ENCODE measurements around the gene PAPLN.

PAPLN gene

DNA sequence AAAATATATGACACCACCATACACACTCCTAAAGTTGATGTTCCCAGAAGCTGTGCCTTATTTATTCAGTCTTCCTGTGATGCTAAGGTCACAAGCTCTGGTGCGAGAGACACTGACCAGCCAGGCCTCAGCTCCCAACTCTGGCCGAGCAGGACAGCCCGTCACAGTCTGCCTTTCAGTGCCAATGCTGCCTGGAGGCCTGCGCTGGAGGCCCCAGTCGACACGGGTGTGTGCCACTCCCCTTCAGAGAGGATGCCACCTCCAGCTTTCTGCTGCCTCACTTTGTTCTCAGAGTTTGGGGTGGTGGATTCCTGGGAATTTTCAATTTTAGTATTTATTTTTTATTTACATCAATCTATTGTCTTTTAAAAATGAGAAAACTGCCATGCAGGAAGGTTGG lies 7.3 kb upstream of the PAPLN start:
- DNase-seq (ENCODE audit: low read depth in 2 of 2), result no peak

DNA sequence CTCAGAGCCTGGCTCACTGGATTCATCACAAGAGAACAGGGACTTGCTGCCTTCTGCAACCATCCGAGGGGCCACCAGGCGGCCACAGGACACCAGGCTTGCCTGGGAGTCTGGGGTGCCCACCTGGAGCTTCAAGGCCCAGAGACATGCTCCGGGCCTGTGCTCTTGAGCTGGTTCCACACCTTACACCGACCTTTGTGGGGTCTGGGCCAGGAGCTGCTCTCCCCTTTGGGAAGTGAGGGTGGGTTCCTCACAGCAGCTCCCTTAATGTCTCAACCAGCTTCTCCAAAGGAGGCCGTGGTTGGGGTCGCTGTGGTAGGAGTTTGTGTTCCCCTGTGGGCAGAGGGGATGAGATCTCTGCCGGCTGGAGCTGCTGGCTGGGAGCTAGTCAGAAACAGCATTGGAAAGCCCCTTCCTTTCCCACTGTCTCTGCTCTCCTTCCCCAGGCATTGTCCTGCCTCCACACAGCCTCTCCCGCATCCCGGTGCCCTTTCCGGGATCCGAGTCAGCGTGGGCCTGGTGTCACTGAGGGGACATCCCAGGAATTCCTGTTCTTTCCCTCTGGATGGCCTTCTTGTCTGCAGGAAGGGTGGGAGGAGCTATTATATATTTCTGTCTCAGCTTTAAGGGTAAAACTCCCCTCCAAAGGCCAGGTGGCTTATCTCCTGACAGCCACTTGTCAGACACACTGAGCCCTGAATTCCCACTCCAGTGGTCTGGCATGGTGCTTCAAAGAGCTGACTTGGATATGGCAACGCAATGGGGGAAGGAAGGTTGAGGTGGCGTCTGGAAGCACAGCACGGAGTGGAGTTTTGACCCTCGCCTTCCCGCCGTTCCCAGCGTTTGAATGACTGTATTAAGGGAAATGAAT lies 5.1 kb upstream of the PAPLN start:
- no peak for DNase-seq (ENCODE audit: low read depth in 2 of 2)

DNA sequence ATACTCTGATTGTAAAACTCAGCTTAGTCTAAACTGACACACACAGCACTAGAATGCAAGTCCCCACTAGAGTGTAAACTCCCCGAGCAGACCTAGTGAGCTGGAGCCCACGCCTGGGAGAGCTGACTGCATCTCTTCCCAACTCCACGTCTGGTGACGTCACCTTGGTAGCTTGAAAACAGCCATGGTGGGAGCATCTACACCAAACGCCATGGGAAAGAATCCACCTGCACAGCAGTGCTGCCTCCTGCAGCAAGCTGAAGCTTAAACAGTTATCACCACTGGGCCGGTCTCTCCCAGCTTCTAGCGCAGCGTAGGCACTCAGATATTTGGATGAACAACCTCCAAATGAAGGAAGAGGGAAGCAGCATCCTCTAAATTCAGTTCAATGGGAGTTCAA lies 4.3 kb upstream of the PAPLN start:
- no peak for DNase-seq (ENCODE audit: low read depth in 2 of 2)

DNA sequence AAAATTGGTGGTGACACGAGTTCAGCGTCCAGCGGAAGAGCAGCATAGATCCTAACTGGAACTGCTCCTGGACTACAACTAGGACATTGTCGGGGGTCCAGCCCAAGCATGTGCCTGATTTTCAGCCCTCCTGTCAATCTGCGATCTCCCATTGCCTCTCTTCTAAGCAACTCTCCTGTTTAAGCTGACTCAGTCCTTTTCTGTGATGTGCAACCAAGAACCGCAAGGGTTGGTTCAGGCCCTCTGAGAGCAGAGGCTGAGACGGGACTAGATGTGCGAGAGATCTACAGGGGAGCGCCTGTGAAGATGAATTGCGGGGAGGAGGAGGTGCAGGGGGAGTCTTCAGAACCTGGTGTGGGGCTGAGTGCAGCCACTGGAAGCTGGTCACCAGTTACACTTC lies 3.7 kb upstream of the PAPLN start:
- no peak for DNase-seq (ENCODE audit: low read depth in 2 of 2)

DNA sequence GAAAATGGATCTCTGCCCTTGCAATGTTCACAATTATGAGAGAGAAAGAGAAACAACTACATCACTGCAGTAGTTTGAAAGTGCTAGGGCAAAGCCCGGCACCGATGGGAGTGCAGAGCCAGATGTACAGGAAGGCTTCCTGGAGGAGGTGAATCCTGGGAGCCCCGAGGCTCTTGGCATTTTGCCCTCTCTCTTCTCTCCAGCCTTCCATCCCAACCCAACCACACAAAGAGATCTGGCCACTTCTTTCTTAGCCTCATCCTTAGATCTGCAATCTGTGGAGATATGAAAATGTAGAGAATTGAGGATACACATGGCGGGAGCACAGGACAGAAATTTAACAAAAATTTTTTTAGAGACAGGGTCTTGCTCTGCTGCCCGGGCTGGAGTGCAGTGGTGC lies 3.3 kb upstream of the PAPLN start:
- no peak for DNase-seq (ENCODE audit: low read depth in 2 of 2)

DNA sequence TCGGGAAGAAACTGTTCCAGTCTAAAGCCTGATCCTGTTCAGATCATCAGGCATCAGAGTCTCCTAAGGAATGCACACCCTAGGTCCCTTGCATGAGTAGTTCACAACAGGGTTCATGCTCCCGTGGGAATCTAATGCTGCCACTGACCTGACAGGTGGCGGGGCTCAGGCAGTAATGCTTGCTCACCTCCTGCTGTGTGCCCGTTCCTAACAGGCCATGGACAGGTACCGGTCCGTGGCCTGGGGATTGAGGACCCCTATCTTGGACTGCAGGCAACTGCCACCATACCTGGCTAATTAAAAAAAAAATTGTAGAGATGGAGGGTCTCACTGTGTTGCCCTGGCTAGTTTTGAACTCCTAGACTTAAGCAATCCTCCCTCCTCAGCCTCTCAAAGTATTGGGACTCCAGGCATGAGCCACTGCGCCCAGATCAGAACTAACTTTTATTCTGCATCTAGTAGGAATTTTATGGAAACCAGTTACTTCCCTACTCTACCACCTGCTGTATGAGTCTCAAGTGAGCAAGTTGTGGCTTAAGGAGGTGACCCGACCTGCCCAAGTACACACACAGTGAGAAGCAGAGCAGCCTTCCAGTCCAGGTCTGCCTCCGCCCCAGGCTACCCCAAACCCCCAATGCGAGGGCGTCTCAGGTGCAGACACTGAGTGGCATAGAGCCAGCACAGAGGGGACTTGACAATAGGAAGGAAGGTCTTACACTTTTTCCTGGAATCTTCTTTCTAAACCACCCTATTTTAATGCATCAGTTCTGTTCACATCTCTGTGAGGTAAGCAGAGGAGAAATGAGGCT lies 2.5 kb upstream of the PAPLN start:
- DNase-seq (ENCODE audit: low read depth in 2 of 2), result no peak

DNA sequence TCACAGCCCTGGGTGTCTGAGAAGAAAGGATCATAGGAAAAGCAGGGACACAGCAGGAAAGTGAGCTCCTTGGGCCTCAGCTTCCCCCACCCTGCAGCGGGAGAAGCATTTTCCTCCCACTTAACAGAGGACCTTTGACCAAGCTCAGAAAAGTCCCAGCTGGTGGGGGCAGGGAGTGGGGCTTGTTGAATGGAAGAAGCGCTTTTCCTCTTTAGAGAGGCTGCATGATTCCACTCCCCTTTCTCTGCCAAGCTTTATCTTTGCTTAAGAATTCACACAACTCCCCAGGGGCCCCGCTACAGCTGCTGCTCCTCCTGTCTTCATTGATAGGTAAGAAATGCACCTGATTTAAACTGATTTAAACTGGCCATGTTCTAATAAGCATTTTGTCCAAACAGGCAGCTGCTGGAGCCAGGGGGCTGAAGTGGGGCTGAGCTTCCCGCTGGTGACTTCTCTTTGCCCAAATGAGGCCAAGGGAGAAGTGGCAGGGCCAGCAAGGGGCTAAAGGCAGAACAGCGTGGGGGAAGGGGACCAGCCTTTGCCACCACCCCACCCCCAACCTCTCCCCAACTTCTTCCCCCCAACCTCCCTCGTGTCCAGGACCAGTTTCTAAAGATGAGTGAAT lies 1.7 kb upstream of the PAPLN start:
- no peak for DNase-seq (ENCODE audit: low read depth in 2 of 2)

DNA sequence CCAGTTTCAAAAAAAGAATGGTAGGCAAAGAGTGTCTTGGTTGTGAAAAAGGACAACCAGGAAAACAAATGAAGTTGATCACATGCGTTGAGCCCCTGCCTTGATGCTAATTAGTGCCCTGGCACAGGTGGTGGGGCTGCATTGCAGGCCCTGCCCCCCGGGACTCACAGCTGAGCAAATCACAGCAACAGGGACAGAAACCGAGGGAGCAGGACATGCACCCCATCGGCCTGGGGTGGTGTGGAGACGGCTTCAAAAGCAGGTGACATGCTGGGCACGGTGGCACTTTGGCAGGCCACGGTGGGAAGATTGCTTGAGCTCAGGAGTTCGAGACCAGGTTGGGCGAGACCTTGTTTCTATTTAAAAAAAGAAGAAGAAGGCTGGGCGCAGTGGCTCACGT lies 1.1 kb upstream of the PAPLN start:
- no peak for DNase-seq (ENCODE audit: low read depth in 2 of 2)

DNA sequence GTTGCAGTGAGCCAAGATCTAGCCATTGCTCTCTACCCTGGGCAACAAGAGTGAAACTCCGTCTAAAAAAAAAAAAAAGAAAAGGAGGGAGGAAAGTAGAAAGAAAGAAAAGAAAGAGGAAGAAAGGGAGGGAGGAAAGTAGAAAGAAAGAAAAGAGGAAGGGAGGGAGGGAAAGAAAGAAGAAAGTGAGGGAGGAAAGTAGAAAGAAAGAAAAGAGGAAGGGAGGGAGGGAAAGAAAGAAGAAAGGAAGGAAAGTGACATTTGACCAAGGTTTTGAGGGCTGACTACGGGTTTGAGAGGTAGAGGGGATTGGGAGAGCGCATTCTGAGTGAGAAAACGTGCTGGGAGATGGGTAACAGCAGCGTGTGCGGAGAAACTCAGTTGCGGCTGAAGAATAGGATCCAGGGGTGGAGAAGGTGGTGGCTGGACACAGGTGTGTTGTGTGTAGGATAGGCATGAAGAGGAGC lies 521 bp upstream of the PAPLN start:
- no peak for DNase-seq (ENCODE audit: low read depth in 2 of 2)

DNA sequence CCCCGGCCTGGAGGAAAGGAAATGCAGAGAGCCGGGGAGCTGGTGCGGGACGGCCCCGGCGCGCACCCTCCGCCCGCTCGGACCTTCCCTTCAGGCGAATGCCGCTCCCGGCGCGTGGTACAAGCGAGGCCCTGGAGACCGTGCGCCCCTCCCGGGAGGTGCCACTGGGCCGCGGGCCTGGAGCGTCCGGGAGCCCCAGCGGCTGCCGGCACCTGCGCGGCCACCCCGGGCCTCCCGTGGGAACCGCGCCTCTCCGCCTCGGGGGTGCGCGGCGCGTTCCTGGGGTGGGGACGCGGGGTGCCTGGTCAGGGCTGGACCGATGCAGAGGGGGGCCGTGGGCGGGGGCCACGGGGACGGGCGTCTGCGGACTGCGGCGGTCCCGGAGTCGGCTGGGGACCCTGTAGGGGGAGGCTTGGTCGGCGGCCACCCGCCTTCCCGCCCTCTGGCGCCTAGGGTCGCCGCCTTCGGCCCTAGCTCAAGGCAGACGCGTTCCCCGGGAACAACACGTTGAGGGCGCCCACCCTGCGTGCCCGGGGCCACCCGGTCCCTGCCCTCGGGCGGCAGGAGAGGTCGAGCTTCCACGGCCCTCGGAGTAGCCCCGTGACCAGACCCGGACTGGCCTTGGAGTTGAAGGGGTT lies 599 bp downstream of the PAPLN start:
- DNase-seq (ENCODE audit: low read depth in 2 of 2), result no peak

DNA sequence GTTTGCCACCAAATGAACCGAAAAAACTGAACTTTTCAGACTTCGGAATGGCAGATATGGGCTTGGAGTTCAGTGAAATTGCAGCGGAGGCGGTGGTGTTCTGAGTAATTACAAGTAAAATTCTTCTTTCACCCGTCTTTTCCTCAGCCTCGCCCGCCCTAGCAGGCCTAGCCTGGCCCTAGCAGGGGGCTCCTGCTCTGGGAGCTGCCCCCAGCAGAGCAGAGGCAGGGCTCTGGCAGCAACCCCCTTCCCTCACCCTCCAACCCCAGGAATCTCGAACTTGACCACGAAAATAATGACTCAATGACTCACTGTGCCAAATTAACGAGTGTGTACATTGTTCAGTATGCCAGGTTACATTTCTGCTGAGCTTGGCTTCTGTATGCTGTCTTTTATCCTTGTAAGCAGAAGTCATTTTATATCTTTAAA lies 1.1 kb downstream of the PAPLN start:
- DNase-seq (ENCODE audit: low read depth in 2 of 2), result no peak

DNA sequence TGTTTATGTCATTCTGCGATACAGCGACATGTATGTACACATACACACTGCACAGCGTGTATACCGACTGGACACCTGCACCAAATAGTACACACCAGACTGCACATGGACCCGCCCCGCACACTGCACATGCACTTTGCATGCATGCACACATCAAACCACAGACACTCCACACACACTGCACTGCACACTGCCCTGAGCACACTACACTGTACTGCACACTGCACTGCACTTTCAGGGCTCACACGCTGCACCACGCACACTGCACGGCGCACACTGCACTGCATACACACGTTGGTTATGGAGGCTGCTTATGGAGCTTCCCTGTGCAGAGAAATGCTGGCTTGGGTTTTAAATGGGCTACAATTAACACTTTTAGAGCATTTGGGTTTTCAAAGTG lies 1.6 kb downstream of the PAPLN start:
- DNase-seq (ENCODE audit: low read depth in 2 of 2), result no peak

DNA sequence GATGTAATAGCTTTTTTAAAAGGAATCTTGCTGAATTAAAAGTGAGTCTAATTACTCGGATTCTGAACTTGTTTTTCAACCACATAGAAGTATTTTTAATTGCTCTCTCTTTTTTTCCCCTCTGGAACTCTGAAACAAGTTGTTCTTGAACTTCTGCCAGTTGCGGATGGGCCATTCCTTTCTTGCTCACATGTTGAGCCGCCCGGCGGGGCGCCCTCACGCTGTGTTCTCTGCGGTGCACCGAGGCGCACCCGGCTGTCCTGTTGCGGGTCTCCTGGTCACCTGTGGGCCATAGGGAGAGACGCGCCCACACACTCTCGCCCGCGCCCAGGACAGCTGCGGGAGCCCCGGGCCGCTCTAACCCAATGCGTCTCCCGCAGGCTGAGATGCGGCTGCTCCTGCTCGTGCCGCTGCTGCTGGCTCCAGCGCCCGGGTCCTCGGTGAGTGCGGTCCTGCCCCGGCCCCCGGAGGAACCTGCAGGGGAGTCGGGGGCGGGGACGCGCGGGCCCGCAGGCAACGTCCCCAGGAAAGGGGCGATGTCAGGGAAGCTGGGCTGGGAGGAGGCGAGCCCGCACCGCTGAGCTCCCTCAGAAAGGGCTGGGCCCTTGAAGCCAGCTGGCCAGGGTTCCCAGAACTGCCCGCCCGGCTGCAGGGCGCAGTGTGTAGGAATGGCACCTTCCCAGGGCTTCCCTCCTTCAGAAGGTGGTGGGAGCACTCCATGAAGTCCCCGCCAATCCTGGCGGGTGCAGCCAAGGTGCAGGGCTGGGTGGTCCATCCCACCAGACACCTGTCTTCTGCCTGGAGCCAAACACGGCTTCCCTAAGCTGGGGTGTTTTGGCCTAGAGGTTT lies 2.3 kb downstream of the PAPLN start:
- DNase-seq (ENCODE audit: low read depth in 2 of 2), result no peak

DNA sequence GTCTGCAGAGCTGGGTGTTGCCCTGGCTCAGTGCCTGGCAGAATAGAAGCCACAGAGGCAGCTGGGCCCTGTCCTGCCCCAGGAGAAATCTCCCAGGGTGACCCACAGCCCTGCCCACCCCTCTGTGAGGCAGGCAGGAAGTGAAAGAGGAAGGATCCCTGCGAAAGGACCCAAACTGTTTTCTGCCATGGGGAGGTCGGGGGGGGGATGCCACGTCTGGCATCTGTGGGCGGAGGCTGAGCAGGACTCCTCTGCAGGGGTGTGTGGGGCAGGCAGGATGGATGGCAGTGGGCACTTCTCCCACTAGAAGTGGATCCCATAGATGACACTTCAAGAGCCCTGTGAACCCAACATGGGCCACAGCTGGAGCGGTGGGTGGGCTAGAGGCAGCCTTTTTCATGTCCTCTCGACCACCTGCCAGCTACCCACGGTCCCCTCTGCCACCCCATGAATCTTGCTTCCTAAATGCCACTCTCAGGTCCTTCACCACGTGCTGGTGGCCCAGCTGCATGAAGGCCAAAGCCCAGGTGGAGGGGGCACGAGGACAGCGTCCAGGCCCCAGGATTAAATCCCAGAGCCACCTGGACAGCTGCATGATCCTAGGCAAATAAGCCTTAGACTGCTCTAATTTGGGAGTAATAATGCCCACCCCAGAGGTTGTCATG lies 3.6 kb downstream of the PAPLN start:
- DNase-seq (ENCODE audit: low read depth in 2 of 2), result no peak

DNA sequence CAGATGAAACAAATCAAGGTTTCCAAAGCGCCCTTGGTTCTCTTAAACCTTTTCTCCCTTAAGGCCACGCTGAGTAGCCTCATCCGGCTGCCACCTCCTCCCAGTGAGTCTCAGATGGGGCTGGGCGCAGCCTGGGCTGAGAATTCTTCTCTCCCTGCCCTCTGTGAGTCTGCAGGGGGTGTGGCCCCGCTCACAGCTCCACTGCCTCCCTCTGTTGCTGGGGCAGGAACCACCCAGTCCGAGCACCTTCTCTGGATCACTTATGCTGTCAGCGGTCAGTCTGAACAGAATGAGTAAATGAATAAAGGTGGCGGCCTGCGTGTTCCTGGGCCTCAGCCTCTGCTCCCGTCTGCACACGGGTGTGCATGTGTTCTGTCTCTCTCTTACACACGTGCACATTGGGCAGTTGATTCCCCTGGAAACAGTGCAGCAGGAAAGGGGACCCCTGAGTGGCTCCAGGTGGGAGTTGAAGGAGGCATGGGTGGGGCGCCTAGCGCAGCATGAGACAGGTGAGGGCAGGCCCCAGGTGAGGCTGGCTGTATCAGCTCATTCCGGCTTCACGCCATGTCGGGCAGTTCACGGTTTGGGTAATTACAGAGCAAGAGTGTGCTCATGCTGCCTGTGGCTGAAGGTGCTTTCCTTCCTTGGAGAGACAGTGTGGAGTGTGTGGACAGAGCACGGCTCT lies 4.3 kb downstream of the PAPLN start:
- no peak for DNase-seq (ENCODE audit: low read depth in 2 of 2)

DNA sequence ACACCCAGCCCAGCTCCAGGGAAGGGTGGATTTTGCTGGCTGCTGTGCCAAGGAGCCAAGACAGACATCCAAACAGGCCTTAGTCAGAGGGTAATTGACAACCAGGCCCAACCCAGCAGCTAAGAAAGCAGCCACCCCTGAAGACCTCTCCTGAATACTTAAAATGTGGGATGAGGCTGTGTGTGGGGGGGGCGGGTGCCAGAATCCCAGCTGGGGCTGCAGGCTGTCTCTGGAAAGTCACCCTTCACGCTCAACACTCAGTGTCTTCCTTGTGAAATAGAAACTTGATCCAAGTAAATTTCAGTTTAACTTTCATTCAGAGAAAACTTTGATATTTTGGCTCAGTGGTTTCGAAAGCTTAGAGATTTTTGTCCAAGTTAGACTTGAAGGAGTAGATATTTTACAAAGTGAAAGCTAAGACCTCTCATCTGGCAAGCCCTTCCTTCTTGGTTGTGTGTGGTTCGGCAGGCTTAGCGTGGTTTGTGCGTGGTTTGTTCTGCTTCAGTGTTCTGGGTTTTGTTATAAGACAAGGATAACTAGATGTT lies 5.1 kb downstream of the PAPLN start:
- DNase-seq (ENCODE audit: low read depth in 2 of 2), result no peak

DNA sequence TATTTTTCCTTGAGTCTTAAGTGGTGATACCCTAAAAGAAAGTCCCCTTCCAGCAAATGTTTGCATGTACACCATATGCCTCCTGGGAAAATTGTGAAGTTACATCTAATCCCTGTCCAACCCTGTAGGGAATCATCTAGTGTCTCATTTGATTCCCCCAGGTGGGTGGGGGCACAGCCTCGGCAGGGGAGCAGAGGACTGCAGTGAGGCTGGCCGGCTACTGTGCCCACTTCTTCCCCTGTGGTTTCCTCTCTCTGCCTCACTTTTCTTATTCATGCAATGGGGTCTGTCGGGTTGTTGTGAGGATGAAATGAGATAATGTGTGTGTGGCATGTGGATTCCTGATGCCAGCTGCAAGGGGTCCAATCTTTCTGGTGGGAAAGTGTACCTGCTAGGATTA lies 6.0 kb downstream of the PAPLN start:
- DNase-seq (ENCODE audit: low read depth in 2 of 2), result no peak

DNA sequence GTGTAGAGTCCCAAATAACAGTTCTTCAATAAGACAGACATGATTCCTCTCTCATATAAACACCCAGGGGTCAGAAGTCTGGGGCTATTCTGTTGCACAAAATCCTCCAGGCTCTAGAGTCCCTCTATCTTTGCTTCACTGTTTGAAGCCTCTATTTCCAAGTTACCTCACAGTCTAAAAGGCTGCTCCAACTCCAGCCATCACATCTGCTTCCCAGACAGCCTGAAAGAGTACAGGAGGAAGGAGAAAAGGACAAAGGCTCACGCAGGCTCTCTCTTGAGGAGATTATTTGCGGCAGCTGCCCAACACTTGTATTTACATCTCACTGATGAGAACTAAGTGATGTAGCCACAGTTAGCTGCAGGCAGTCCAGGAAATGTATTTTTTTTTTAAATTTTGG lies 6.4 kb downstream of the PAPLN start:
- DNase-seq (ENCODE audit: low read depth in 2 of 2), result no peak

DNA sequence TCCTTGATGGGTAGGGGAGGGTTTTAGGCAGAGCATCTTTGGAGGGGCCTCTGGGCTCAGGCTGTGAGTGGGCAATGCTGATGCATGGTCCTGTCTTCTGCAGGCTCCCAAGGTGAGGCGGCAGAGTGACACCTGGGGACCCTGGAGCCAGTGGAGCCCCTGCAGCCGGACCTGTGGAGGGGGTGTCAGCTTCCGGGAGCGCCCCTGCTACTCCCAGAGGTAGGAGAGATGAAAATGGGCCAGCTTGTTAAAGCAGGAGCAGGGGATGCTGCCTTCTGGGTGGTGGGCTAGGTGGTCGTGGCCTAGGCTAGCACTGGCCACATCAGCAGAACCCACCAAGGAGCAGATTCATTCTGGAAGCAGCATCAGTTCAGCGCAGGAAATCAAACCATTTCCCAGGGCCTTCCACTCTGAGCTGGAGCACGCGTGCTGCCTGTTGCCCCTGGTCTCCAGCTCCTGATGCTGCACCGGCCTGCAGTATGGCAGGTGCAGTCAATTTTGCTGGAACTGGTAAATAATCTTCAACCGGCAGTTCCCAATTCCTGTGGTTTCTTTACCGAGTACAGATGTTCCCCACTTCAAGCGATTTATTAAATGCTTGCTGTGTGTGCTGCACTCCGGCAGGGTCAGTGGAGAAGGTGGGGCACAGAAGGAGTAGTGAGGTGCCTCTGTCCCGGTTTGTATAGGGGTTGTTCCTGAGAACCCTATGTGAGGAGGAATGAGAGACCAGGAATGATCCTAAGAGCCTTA lies 7.4 kb downstream of the PAPLN start:
- no peak for DNase-seq (ENCODE audit: low read depth in 2 of 2)
